ENCODE results near the gene PROP1.

DNA sequence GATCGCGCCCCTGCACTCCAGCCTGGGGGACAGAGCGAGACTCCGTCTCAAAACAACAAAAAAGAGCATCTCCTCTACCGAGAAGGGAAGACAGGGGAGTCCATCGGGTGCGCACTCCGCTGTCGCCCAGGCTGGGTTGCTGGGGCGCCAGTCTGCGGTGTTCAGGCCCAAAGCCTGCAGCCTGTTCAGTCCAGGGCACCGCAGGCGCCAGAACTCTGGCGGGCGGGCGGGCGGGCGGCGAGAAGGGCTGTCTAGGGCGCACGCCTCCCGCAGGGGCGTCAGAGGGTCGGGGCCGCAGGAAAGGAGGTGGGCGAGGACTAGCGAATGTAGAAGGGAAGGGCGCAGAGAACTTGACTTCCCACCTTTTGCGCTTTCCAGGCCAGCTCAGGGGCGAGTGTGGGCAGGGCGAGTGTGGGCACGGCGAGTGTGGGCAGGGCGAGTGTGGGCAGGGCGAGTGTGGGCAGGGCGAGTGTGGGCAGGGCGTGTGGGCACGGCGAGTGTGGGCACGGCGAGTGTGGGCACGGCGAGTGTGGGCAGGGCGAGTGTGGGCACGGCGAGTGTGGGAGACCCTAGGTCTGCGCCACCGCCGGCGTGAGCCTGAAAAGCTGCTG is 10.5 kb downstream of the PROP1 start:
- TF ChIP-seq GATA2 (IDR thresholded peaks at IDR 0.05; ENCODE audit: low read depth, low read length) (no peak), GATA3 (IDR thresholded peaks at IDR 0.05; ENCODE audit: low read depth, low read length) (no peak)
